ENCODE data around the gene FAM171A2.
"Not testable (repeated sequence)": the region's sequence is repeated elsewhere in the genome, so short reads cannot be mapped to it uniquely, and the experiment has no call there.

FAM171A2 gene

DNA sequence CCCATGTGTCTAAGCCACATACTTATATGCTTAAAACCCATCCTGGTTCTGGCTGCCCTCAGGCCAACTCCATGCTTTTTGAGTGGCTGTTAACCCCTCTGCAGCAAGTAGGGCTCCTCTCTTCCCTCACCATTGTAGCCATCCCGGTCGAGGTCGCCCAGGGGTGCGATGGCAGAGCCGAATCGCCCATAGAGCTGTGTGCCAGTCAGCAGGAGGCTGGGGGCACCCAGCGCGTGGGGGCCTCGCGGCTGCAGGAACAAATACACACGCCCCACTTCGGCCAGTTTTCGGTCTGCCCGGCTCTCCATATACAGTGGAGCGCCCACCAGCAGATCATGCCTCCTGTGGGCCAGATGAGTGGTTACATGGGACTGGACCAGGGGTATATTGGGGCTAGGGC lies 19.7 kb upstream of the FAM171A2 start:
- no peak for DNase-seq

DNA sequence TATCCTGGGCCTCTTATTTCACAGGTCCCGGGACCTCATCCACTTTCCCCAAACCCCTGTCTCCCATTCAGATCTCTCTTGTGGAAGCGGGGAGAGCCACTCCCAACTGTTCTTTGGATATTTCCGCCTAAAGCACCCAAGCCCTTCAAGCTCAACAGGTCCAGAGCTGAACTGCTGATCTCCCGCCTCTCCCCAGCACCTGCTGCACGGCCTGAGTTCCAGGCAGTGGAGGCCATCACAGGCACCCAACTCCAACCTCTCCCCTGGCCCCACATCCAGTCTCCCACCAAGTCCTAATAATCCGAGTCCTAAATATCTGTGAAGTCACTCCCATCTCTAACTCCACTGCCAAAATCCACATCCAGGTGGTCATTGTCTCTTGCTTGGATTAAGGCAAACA lies 19.3 kb upstream of the FAM171A2 start:
- no peak for DNase-seq

DNA sequence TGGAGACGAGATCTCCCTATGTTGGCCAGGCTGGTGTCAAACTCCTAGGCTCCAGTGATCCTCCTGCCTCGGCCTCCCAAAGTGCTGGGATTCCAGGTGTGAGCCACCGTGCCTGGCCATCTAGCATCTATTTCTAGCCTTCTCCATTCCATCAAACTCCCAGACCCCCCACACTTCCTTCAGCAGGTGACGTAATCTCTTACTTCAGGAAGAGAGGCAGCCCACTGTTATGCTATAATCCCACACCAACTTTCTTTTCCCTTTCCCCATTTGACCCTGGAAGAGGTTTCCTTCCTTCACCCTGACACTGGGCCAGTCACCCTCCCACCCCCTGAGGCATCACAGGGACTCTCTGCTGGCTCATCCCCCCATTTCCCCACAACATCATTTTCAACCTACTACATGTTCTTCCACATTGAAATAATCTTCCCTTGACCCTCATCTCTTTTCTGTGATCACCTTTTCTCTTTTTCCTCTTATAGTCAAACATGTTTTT lies 18.2 kb upstream of the FAM171A2 start:
- no peak for DNase-seq

DNA sequence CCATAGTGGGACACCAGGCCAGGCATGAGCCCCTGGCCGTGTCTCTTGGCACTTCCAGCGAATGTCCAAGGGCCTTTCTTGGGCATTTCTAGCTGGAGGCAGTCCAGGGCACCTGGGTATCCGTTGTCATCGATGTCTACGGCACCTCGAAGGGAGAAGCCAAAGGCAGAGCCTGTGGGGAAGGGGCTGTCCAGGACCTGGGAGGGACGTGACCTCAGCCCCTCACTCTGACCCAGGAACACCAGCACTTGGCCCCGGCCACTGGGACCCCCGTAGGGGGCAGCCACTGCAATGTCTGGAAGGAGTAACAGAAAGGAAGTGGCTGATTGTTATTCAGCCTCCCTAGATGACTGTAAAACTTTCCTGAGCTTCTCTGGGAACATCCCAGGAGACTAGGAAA lies 17.1 kb upstream of the FAM171A2 start:
- DNase-seq: no peak

DNA sequence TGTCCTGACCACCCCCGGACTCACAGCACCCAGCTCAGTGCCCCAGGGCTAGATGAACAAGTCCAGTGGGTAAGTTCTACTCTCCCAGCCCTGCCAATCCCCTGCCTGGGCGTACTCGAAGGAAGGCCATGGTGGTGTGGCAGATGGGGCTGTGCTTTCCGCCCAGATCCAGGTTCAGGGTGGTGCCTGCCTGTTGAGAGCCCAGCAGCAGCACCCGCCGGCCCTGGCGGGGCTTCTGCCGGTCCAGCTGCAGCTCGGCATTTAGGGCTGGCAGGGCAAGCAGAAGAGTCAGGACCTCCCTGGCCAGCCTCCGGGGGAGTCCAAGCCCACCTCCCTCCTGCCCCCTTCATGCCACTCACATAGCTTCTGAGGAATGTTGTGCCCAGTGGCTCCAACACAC lies 16.2 kb upstream of the FAM171A2 start:
- no peak for DNase-seq

DNA sequence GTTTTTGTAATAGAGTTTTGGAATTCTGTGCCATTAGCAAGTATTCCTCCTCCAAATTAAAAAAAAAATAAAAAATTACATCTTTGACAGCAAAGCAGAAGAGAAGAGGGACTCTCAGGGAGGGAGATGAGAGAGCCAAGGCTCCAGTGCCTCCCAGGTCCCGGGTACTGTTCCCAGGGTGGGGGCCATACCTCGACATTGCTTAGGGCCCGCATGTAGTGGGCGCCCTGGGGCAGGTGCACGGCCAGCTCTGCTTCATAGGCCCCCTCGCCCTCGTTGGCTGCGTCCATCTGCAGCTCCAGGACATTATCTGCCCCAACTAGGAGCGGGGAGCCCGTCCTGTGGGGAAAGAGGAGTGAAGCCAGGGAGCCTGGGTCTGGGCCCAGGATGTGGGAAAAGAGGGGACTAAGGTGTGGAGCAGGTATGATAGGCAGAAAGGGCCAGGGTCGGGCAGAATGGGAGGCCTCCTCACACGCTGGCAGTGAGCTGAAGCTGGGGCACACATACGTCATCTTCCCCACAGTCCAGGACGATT lies 14.6 kb upstream of the FAM171A2 start:
- DNase-seq: no peak

DNA sequence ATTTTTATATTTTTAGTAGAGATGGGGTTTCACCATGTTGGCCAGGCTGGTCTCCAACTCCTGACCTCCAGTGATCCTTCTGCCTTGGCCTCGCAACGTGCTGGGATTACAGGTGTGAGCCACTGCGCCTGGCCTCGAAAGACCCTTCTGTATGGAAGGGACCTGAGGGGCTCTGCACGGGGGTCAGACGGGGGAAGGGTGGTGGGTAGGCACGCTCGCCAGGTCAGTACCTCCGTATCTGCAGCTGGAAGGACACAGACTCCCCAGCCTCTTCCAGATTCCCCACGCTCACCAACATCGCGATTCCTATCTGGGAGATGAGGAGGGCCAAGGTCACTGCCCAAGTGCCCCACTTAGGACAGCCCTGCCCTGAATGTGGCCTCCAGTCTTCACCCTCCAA lies 13.1 kb upstream of the FAM171A2 start:
- DNase-seq: no peak

DNA sequence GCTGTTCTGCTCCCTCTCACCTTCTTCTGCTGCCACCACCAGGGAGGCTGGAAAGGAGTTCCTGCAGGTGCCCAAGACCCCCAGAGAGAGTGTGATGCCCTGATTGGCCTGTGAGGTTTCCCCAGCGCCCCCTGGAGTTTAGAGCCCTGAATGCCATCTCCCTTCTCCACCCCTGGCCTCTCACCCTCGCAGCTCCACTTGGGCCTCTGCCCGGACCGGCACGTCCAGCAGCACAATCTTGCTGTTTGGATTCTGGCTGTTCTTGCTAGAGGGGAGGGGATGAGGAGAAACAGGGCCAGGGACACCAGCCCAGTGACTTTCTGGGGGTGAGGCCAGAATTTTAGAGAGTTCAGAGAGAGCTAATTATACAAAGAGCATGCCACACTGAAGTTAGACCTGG lies 12.5 kb upstream of the FAM171A2 start:
- no peak for DNase-seq

DNA sequence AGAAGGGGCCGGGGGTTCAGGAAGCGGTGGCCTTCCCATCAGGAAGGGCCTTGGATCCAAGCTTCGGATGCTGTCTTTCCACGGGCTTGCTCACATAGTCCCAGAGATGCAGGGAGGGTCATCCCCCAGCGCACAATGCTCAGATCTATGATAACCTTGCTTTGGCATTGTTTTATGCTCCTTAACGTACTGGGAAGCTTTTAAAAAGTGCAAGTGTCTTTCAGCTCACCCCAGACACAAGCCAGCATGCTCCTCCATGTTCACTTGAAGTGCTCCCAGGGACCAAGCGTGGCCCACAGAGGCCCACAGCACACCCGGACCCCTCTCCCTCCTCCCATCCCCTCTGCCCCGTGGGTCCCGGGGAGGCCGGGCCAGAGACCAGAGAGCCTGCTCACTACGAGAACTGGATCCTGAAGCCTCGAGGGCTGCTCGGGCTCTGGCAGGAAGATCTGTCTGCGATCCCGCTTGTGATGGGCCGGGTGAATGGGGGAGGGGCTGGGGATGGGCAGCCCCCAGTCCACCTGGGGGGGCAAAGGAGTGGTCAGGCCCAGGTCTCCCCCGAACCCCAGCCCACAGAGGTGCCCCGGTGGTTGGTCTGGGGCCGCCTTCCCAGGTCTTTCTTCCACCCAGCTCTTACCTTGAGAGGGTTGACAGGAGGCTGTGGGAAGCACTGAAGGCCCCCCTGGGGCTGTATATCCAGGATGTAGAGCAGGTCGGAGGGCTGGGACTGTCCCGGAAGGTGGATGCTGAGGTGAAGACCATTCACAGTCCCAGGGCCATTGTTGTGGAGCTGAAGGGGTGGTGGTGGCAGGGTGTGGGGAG lies 11.8 kb upstream of the FAM171A2 start:
- no peak for DNase-seq

DNA sequence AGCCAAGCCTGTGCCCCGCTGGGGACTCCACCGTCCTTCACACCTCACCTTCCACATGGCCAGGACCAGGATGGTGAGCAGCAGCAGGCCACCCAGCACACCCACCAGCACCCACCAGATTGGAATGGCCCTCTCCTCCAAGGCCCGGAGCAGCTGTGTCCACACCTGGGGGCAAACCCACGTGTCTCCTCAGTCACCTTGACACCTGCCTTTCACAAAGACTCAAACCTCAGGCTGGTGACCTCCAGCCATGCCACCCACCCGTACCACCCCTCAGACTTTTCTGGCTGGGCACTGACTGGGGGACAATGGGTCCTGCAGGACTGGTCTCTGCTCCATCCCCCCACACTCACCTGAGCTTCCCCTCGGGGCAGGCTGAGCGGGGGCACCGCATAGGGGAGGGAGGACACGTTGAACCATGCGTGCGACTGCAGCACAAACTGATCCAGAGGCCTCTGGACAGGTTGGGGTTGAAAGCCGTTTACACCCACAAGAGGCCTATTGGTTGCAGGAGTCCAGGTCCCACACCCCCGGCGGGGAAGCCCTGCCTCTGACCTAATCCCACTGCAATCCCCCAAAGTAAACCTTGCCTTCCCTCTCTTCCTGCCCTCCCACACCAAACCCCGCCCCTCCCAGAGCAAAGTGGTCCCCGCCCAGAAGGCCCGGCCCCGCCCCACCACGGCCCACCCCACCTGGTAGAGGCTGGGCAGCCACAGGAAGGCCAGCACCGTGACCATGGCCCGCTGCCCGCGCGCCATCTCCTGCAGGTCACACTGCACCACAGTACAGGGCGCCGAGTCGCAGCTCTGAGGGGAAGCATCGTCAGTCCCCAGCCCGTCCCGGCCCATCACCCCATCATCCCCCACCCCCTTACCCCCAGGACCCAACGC lies 10.9 kb upstream of the FAM171A2 start:
- DNase-seq: no peak

DNA sequence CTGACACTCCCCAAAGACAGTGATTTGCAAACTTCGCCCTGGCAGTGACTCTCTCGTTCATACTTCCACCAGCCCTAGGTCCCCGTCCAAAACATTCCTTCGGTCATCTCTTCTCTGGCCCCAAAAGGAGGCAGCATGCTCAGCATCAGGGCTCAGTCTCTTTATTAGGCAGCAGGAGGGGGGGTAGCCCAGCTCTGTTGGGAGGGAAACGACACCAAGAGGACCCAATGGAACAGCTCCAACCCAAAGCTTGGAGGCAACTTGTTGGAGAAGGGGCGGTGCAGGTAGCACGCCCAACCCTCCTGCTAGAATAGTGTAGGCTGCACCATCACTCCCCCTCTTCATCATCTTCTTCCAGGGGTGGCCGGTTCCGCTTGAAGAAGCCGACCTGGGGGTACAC lies 8.4 kb upstream of the FAM171A2 start:
- no peak for DNase-seq

DNA sequence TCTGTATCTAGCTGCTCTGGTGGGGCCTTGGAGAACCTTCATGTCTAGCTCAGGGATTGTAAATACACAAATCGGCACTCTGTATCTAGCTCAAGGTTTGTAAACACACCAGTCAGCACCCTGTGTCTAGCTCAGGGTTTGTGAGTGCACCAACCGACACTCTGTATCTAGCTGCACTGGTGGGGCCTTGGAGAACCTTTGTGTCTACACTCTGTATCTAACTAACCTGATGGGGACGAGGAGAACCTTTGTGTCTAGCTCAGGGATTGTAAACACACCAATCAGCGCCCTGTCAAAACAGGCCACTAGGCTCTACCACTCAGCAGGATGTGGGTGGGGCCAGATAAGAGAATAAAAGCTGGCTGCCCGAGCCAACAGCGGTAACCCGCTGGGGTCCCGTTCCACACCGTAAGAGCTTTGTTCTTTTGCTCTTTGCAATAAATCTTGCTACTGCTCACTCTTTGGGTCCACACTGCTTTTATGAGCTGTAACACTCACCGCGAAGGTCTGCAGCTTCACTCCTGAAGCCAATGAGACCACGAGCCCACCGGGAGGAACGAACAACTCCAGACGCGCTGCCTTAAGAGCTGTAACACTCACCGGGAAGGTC lies 5.9 kb upstream of the FAM171A2 start:
- not testable (repeated sequence) for DNase-seq

DNA sequence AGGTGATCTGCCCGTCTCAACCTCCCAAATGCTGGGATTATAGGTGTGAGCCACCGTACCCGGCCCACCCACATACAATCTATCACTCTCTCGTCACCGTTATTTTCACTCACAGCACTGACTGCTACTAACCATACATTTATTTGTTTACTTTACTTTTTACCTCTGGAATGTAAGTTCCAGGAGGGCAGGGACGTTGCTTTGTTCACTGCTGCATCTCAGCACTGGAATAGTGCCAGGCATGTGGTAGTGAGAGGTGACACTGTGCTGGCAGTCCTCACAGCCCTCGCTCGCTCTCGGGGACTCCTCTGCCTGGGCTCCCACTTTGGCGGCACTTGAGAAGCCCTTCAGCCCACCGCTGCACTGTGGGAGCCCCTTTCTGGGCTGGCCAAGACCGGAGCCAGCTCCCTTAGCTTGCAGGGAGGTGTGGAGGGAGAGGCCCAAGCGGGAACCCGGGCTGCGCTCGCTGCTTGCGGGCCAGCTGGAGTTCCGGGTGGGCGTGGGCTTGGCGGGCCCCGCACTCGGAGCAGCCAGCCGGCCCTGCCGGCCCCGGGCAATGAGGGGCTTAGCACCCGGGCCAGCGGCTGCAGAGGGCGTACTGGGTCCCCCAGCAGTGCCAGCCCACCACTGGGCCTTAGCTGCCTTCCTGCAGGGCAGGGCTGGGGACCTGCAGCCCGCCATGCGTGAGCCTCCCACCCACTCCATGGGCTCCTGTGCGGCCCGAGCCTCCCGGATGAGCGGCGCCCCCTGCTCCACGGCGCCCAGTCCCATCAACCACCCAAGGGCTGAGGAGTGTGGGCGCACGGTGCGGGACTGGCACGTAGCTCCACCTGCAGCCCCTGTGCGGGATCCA lies 5.0 kb upstream of the FAM171A2 start:
- DNase-seq: not testable (repeated sequence)

DNA sequence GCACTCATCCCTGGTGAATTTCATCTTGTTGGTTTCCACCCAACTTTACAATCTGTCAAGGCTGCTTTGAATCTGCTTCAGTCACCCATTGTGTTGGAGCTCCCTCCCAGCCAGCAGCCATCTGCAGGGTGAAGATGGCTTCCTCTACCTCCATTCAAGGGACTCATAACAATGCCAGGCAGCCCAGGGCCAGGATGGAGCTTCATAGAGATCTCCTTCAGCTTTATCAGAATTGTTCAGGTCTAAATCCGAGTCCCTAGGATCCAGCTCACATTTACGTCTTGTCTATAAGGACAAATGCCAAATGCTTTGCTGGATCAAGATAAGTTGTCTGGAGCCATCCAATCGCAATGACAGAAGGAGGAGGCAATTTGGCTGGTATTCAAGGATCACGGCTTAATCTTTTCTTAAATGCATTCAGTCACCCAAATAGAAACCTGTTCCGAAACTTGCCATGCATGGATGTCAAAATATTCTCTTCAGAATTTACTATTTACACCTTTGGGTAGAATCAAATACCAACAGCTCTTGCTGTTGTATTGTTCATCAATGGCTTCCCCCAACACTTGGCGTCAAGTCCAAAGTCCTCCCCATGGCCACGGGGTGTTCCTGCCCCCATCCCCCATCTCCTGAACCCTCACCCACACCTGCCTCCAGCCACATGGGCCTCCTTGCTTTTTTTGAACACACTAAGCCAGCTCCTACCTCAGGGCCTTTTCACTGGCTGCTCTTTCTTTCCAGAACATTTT lies 3.8 kb upstream of the FAM171A2 start:
- no peak for DNase-seq

DNA sequence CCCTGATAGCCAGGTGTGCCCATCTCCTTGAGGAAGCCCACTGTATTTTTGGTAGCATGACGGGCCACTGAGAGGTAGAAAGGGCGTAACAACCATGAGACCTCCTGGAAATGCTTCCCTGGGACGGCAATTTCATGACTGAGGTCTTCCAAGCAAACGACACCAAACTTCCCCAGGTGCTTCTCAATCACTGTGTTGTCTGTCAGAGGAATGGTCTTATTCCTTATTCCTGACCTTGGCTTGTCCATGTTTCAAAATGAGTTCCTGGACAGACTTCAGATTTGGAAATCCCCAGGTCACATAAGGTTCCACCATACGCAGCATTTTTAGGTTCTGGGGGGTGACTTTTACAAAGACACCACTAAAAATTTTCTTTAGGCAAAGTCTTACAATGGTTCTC lies 1.4 kb upstream of the FAM171A2 start:
- DNase-seq: not testable (repeated sequence)

DNA sequence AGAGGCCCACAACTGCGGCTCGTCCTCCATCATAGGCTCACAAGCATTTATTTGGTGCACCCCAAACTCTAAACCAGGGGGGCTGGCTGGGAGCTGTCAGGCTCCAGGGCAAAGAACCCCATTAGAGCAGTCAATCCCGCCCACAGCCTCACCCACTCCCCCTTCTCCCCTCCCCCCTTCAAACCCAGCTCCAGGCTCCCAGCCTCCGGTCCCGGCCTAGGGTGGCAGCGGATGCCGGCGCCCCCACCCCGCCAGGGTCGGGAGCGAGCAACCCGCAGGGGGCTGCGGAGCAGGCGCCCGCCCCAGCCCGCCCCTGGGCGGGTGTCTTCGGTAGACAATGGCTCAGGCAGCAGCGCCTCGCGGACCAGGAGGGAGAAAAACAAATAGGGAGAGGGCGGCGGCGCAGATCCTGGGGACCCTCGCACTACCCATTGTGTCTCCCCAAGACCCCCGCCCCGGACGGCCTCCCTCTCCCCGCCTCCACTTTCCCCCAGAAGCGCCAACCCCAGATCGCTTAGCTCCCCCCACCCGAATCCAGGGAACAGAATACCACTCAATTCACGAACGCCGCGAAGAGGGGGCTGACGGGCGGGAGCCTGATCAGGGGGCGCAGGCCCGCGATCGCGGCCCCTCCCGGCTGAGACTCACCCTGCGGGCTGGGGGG lies 572 bp downstream of the FAM171A2 start:
- no peak for DNase-seq

DNA sequence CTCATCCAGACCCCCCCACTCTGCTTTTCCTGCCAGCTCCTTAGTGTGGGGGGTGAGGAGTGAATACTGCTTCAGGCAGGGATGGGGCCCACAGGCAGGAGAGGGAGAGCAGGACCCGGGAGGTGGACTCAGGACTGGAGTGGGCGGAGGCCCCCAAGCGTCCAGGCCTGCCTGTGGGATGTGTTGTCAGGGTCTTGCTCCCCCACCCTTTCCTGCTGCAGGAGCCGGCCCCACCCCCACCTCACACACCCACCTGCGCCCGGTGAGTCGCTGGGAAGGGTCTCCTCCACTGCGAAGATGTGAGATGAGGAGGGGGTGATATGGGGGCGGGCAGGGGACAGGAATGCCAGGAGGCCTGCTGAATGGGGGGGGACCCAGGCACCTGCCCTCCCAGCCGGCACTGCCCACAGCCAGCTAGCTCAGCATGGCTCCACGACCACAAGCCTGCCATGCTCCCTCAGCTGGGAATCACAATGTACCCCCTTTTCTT lies 1.1 kb downstream of the FAM171A2 start:
- no peak for DNase-seq

DNA sequence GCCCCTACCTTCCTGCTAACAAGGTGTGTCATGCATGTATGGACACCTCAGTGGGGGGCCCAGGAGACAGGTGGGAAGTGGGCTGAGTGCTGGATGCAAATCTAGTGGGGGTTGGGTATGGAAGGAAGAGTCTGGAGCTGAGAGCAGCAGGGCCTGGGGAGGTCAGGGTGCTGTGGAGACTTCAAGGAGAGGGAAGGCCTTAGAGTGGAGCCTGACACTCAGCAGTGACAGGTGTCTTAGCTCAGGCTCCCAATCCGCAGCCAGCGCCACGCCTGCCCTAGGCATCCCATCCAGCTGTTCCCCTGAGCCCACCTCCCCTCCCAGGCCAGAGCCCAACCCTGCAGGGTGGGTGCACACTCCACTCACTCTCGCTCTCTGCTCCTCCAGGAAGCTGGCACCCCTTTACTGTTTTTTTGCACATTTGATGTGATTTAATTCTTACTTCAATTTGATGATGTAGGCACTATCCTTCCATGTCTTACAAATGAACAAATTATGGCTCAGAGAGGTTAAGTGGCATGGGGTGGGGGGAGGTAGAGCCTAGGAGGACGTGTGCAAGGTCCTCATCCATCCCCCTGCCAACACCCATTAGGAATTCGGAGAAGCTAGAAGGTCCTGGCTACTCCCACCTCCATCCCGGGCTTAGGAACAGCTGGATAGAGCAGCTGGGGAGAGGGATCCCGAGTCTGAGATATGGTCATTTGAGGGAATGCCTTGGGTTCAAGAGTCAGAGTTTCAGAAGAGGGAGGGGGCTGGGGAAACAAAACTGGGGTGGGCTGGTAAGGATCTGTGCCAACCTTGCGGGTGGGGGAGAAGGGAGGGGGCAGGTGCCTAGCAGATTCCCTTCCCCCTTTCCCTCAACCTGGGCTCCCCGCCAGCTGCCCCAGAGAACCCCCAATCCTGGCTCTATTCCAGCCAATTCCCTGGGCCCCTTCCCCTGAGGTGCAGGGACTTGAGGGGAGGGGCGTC lies 2.1 kb downstream of the FAM171A2 start:
- no peak for DNase-seq

DNA sequence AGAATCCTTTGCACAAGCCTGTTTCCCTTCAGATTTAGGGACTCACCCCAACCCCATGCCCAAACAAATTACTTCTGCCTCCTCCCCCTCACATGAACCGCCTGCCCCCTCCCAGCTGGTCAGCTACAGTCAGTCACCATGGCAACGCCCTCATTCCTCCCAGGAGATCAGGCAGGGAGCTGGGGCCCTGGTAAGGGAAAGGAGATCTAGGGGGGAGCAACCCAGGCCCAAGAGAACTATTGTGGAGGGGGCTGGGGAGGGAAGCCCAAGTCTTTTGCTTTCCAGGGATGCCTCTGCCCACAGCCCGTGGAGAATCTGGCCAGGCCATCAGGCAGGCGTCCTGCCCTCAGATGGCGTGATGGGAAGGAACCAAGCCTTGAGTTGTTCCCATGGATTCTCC lies 2.8 kb downstream of the FAM171A2 start:
- no peak for DNase-seq

Measured in activated gamma-delta T cell (primary cell).